ENCODE measurements around the gene B4GALT4.

B4GALT4 gene

GRCh38 chr3:119240101-119240590 is 532 bp downstream of the B4GALT4 start:
- intact Hi-C loops (cut with DNase I), result loop anchor here (5.0 kb wide), 2 partner anchors 93 to 358 kb away; partner anchors contain the start of gene TEX55
- peak in 24 of 42 donors; percentile 11 to 73 (median 42) for DNase-seq

DNA sequence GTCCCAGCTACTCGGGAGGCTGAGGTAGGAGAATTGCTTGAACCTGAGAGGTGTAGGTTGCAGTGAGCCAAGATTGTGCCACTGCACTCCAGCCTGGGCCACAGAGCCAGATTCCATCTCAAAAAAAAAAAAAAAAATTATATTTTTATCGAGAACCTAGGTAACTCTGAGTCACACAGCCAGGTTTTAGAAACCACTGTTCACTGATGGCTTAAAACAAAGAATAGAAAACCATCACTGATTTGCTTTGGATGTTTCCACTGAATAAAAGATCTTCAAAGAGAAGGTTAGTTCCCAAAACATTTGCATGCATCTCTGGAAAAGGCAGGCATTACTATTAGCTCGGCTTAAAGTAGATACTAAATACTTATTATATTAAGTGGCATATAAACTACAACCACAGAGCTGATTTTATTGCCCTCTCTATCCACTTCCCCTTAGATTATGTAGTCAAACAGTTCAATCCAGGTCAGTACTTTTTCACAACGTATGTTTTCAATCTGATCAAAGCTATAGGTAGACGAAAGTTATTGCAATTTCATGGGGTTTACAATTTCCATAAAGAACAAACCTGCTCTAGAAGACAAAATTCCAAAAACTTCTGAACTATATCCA is 1.4 kb downstream of the B4GALT4 start:
- intact Hi-C loops (cut with DNase I), result no loop called here
- DNase-seq, result no peak

GRCh38 chr3:119238363-119238762 is 2.3 kb downstream of the B4GALT4 start:
- intact Hi-C loops (cut with DNase I), result no loop called here
- no peak for DNase-seq

DNA sequence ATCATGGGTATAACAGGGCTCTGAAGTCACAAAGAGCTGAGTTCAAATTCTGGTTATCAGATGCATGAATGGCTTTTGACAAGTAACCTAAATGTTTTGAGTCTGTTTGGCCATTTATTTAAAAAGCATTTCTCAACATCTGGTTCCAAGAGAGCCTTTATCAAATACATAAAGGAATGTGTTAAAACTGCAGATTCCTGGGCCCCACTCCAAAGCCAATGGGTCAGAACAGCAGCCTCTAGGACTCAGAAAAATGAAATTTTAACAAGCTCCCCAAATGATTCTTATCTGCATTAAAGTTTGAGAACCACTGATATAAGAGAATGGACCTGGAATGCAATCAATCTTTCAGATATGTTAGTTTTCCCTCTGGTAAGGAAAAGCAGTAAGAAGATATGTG is 3.4 kb downstream of the B4GALT4 start:
- DNase-seq, result no peak
- intact Hi-C loops (cut with DNase I), result no loop called here

GRCh38 chr3:119236756-119237155 is 3.9 kb downstream of the B4GALT4 start:
- peak in 1 of 42 donors; percentile 29 for DNase-seq
- intact Hi-C loops (cut with DNase I), result no loop called here

GRCh38 chr3:119235151-119235550 is 5.5 kb downstream of the B4GALT4 start:
- intact Hi-C loops (cut with DNase I), result no loop called here
- DNase-seq, result no peak

GRCh38 chr3:119234610-119235009 is 6.1 kb downstream of the B4GALT4 start:
- no peak for DNase-seq
- intact Hi-C loops (cut with DNase I), result no loop called here

DNA sequence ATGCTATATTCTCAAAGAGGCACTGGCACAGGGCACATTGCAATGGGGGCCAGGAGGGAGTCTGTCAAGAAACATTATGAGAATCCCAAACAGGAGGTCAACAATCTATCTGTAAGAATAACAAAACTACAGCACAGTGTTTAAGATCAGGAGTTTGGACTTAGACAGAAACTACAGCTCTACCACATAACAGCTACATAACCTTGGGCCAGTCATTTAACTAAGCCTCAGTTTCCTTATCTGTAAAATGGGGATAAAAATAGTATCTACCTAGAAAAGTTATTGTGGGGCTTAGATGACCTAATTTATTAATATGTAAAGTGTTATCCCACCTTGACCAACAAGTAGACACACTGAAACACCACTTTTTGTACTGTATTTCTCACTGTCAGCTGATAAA is 9.9 kb downstream of the B4GALT4 start:
- intact Hi-C loops (cut with DNase I), result no loop called here
- no peak for DNase-seq

DNA sequence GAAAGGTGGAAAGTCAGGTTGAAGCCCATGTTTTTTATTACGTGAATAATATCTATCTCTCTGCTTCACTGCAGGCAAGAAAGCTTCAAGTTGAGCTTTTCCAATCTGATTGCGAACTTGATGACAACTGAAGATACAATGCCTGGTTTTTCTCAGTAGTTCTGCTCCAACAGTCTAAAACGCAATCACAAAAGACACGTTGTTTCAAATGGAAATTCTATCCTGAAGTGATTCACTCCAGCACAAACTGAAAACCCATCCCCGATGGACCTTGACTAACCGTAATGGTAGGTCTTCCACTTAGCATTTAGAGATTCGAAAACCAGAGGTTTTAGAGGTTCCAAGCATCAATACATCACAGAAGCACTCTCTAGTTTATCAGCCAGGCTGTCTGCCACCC is 10.6 kb downstream of the B4GALT4 start:
- intact Hi-C loops (cut with DNase I), result no loop called here
- DNase-seq, result no peak

DNA sequence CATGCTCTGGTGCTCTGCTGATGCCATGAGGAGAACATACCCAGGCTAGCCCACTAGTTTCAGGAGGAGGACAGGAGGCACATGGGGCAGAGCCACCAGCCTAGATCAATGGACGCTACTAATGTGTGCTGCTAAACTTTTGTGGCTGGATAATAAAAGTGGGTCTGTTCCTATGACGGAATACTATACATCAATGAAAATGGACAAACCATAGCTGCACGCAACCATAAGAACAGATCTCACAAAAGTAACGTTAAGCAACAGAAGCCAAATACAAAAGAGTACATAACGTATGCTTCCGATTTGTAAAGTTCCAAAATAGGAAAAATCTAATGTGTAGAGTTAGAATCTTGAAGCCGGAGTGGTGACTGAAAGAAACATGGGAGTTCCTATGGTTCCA is 11.5 kb downstream of the B4GALT4 start:
- intact Hi-C loops (cut with DNase I), result no loop called here
- DNase-seq, result no peak

- intact Hi-C loops (cut with DNase I), result no loop called here
- DNase-seq, result no peak
These were observed 12.1 kb downstream of the B4GALT4 start for GRCh38 chr3:119228373-119229145.

DNA sequence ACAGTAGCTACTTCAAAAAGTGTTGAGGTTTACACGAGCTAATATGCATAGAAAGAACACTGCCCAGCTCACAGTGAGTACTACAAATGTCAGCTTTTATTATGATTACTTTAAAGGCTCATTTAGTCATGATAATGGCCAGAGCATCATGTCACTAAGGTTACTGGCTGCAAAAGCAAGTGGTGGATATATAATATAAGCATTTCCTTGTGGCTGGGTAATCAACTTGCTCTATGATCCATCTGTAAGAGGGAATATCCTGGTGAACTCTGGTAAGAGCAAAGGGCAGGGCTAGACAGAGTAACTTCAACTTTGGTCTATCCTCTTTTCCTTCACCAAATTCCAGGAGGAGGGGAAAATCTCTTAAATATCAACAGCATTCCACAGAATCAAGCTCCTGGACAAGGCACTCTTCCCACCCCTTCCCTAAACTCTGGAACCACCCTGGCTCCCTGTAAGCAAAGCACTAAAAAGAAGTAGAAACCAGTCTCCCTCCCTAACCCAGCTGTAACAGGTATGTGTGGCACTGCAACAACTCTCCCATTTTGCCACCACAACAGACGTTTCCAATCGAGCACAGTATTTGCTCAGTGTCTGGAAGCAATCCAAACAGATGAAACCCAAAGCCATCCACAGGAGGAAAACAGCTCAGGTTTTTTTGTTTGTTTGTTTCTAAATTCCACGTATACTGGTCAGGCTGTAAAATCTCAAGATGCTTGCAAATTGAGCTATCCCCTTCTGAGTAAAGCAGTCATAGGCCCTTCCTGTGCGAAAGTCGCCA is 13.4 kb downstream of the B4GALT4 start:
- intact Hi-C loops (cut with DNase I), result no loop called here
- no peak for DNase-seq

DNA sequence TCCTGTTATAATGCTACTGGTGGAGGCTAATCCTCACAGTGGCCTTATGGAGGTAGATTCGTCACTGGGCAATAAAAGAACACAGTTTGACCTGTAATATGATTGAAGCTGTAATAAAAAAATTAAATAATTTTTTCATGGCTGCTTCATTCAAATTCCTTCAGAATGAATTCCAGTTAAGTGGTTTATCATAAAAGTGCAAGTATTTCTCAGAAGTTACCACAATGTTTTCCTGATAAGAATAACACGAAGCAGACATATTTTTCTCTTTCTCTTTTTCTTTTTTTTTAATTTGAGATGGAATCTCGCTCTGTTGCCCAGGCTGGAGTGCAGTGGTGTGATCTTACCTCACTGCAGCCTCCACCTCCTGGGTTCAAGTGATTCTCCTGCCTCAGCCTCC is 15.6 kb downstream of the B4GALT4 start:
- DNase-seq, result no peak
- intact Hi-C loops (cut with DNase I), result no loop called here

DNA sequence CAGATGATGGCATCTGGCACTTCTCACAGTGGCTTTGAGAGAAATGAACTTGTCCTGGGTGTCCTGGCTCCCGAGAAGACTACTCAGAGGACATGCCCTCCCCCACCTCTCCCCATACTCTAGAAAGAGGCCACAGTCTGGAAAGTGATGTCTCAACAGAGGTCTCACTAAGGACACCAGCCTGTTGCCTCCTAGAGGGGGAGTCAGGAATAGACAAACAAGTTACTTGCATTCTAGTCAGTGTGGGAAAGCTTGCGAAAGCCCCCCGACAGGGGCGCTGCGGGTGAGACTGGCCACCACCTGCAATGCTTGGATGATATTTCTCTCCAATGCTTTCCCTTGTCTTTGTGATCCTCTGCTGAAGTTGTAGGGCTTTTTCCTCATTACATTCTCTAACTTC is 17.2 kb downstream of the B4GALT4 start:
- intact Hi-C loops (cut with DNase I), result no loop called here
- DNase-seq, result no peak

DNA sequence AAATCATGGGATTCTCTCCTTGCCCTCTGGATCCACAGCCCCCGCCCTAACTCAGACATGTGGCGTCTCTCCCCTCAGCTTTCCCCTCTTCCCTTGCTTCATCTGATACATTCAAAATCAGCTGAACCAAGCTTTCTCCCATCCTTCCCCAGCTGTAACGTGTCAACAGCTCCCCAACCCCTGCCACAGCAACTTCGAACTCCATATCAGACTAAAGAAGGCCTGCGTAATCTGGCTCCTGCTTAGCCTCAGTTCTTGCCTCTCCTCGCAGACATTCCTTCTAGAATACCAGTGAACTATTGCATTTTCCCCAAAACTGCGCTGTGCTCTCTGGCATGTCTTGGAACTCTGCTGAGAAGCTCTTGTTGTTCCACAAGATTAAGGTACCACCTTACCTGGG is 18.3 kb downstream of the B4GALT4 start:
- intact Hi-C loops (cut with DNase I), result no loop called here
- no peak for DNase-seq

GRCh38 chr3:119221779-119222320 is 18.8 kb downstream of the B4GALT4 start:
- intact Hi-C loops (cut with DNase I), result no loop called here
- DNase-seq, result no peak

- intact Hi-C loops (cut with DNase I), result no loop called here
- no peak for DNase-seq
These were observed 19.6 kb downstream of the B4GALT4 start for GRCh38 chr3:119220970-119221667.

GRCh38 chr3:119220198-119220597 is 20.5 kb downstream of the B4GALT4 start:
- intact Hi-C loops (cut with DNase I), result no loop called here
- DNase-seq, result no peak

GRCh38 chr3:119219069-119219468 is 21.6 kb downstream of the B4GALT4 start:
- no peak for DNase-seq
- intact Hi-C loops (cut with DNase I), result no loop called here

Data from head of caudate nucleus (tissue), 42 donors.